ENCODE measurements around the gene SPHK1. TPM values are rescaled to one million over a fixed set of nuclear protein-coding genes. Genes with fewer than 3 reads are reported as not detected.

SPHK1 gene
- total RNA-seq, 2 experiments from 2014 or later, result 15.7 to 17.7 TPM

DNA sequence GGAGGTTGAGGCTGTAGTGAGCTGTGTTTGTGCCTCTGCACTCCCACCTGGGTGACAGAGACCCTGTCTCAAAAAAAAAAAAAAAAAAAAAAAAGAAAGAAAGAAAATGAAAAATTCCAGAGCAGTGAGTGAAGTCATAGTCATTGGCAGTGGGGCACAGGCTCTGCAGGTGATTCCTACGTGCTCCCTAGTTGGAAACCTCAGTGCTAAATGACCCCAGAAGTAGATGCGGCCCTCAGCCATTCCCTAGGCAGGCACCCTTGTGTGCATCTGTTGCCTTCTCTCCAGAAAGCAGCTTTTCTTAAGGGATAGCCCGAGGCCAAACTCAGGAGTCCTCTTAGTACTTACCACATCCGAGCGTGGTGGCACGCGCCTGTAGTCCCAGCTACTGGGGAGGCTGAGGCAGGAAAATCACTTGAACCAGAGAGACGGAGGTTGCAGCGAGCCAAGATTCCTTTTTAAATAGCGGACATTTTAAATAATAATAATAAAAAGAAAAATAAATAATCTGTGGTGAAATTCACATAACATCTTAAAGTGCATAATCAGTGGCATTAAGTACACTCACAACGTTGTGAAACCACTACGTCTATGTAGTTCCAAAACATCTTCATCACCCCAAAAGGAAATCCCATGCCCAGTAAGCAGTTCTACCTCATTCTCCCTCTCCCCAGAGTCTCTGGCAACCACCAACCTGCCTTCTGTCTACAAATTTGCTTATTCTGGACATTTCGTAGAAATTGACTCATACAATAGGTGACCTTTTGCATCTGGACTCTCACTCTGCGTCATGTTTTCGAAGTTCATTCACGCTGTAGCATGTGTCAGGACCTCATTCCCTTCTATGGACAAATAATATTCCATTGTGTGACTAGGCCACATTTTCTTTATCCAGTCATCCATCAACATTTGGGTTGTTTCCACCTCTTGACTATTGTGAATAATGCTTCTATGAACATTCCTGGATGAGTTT is 12.5 kb upstream of the SPHK1 start:
- H3K27ac Mint-ChIP-seq, result no peak overlapping the region
- TF ChIP-seq, protein P1, sequence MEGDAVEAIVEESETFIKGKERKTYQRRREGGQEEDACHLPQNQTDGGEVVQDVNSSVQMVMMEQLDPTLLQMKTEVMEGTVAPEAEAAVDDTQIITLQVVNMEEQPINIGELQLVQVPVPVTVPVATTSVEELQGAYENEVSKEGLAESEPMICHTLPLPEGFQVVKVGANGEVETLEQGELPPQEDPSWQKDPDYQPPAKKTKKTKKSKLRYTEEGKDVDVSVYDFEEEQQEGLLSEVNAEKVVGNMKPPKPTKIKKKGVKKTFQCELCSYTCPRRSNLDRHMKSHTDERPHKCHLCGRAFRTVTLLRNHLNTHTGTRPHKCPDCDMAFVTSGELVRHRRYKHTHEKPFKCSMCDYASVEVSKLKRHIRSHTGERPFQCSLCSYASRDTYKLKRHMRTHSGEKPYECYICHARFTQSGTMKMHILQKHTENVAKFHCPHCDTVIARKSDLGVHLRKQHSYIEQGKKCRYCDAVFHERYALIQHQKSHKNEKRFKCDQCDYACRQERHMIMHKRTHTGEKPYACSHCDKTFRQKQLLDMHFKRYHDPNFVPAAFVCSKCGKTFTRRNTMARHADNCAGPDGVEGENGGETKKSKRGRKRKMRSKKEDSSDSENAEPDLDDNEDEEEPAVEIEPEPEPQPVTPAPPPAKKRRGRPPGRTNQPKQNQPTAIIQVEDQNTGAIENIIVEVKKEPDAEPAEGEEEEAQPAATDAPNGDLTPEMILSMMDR (IDR thresholded peaks at IDR 0.05), result no peak
- intact Hi-C loops (cut with micrococcal nuclease), result no loop called here

DNA sequence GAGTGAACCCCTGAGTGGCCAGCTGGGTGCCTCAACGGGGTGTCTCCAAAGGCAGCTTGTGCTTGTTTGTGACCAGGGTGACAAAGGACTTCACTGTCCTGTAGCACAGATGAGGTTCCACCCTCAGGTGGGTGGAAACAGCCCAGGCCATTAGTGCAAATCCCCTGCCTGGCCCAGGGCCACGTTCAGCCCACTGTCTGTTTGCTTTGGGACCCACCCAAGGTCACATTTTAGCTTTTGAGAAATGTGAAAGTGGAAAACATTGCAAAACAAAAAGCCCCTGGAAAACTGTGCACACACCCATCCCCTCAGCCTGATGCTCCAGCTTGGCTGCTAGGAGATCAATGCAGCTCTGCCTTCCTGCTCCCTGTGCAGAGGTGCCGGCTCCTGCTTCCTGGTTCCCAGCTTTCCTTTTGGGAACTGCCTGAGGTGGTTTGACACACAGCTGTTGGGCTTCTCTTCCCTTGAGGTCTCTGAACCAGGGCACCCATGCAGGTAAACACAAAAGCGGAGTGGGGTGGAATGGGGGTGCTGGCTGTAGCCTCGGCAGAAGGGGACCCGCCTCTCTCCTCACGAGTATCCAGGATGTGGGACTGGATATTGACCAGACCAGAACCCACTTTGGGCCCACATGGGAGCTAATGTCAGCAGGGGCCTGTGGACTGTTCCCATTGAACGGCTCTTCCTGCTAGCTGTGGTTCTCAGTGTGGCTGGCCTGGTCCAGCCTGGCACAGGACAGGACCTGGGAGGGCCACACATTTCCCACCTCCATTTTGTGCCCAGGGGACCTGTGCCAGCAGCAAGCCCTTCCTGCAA is 7.9 kb upstream of the SPHK1 start:
- no peak overlapping the region for H3K27ac Mint-ChIP-seq

More for the DNA sequence above, 12.5 kb upstream of the SPHK1 start:
- Mint-ChIP-seq H3K4me3 (no peak overlapping the region), H3K27me3 (no peaks in the 10 kb centered on the region), H3K9me3 (no peaks in the 10 kb centered on the region), H3K4me1 (ENCODE audit: low read depth) (peaks cover 4% of the 10 kb centered on the region), H3K36me3 (ENCODE audit: low read depth) (no peaks in the 10 kb centered on the region)
- DNase-seq, result no peak
- CTCF ChIA-PET, result no interaction called here
- peak; percentile 51 for ATAC-seq
- POLR2A ChIA-PET, result no interaction called here

DNA sequence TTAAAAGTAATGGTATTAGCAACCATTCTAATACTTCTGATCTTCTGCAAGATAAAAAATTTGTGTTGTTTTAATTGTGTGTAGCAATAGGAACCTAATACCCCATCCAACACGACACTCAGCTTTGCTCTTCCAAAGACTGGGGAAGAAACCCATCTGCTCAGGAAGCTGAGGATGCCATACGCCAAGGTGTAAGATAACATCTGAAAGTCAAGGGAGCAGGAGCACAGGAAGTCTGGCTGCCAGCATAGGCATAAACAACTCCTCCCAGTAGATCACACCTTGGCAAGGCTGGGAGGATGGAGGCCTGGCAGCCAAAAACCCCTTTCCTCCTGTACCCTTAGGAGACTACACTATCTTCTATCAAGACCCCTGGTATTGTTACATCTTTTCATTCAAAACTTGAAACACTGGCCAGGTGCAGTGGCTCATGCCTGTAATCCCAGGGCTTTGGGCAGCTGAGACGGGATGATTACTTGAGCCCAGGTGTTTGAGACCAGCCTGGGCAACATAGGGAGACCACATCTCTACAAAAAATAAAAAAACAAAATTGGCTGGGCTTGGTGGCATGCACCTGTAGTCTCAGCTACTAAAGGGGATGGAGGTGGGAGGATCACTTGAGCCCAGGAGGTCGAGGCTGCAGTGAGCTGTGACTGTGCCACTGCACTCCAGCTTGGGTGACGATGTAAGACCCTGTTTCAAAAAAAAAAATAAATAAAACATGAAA is 5.7 kb upstream of the SPHK1 start:
- no peak for DNase-seq
- POLR2A ChIA-PET, result no interaction called here
- no peak overlapping the region for H3K4me3 Mint-ChIP-seq
- H3K27me3 Mint-ChIP-seq, result no peaks in the 10 kb centered on the region
- intact Hi-C loops (cut with micrococcal nuclease), result no loop called here
- no peaks in the 10 kb centered on the region for H3K36me3 Mint-ChIP-seq (ENCODE audit: low read depth)
- H3K27ac Mint-ChIP-seq, result no peak overlapping the region
- TF ChIP-seq, protein P1 (IDR thresholded peaks at IDR 0.05), result no peak
- ATAC-seq, result no peak
- no peaks in the 10 kb centered on the region for H3K9me3 Mint-ChIP-seq
- peaks cover 3% of the 10 kb centered on the region for H3K4me1 Mint-ChIP-seq (ENCODE audit: low read depth)
- CTCF ChIA-PET, result interaction anchor here (0.6 to 7.8 kb wide), 3 partner anchors 24 to 75 kb away, joined by 3 to 73 read pairs (median 4); partner anchors contain the start of gene PRPSAP1

More for the DNA sequence above, 7.9 kb upstream of the SPHK1 start:
- ChIA-PET POLR2A (interaction anchor here (1.3 kb wide), 1 partner anchor 18 kb away, joined by 3 read pairs; no protein-coding TSS in a partner anchor), CTCF (interaction anchor here (1.2 to 2.1 kb wide), 2 partner anchors 9 to 21 kb away, joined by 5 to 10 read pairs; partner anchors contain the start of gene SPHK1)
- no peaks in the 10 kb centered on the region for H3K9me3 Mint-ChIP-seq
- ATAC-seq (no peak), DNase-seq (no peak)
- intact Hi-C loops (cut with micrococcal nuclease), result no loop called here
- TF ChIP-seq, protein P1 (IDR thresholded peaks at IDR 0.05), result no peak
- H3K4me3 Mint-ChIP-seq, result no peak overlapping the region
- peaks cover 4% of the 10 kb centered on the region for H3K4me1 Mint-ChIP-seq (ENCODE audit: low read depth)
- no peaks in the 10 kb centered on the region for H3K36me3 Mint-ChIP-seq (ENCODE audit: low read depth)
- no peaks in the 10 kb centered on the region for H3K27me3 Mint-ChIP-seq

DNA sequence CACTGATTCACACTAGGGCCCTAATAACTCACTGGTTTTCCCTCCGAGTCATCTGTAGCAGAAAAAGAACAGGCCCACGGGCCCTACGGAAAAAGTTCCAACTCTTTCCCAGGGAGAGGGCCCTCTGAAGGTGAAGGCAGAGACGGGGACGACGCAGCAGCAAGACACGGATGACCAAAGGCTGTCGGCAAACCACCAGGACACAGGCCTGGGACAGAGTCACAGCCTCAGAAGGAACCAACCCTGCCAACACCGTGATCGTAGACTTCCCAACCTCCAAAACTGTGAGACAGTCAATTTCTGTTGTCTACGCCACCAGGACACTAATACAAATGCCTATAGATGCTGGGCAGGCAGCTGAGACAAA is 5.2 kb upstream of the SPHK1 start:
- TF ChIP-seq, protein P1 (IDR thresholded peaks at IDR 0.05), result no peak
- ChIA-PET POLR2A (interaction anchor here (1.2 kb wide), 1 partner anchor 17 kb away, joined by 4 read pairs; no protein-coding TSS in a partner anchor), CTCF (interaction anchor here (1.6 to 10.8 kb wide), 3 partner anchors 19 to 29 kb away, joined by 4 to 135 read pairs (median 73); partner anchors contain the start of gene PRPSAP1)
- Mint-ChIP-seq H3K27ac (no peak overlapping the region), H3K4me3 (no peak overlapping the region), H3K27me3 (no peaks in the 10 kb centered on the region), H3K36me3 (ENCODE audit: low read depth) (no peaks in the 10 kb centered on the region), H3K4me1 (ENCODE audit: low read depth) (peaks cover 3% of the 10 kb centered on the region), H3K9me3 (no peaks in the 10 kb centered on the region)
- ATAC-seq (no peak), DNase-seq (no peak)
- intact Hi-C loops (cut with micrococcal nuclease), result no loop called here
